ENCODE data around the gene CHMP6. TPM values are rescaled to one million over a fixed set of nuclear protein-coding genes. Genes with fewer than 3 reads are reported as not detected.
A peak's percentile ranks its signal among the peaks of the same experiment; 100 is the strongest.

CHMP6 gene
- total RNA-seq = 22.5 TPM

DNA sequence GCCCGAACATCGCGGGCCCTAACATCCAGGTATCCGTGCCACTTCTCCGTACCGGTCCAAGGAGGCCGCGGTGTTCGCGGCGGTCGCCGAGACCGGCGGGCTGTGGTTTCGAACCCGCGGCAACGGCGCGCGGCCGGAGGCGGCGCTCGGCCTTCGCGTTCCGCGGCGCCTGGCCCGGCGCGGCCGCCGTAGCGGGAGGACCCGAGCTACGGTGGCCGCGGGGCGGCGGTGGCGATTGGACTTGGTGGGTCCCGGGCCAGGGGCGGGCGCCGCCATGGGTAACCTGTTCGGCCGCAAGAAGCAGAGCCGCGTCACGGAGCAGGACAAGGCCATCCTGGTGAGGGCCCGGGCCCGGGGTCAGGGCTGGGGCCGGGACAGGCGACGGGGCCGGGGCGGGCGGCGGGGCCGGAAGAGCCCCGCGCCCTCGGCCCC is at the start of gene CHMP6:
Gene CHMP6, plus strand, starts transcription at position 197 of the 432 bp plus-strand sequence. Its CDS starts 78 bp downstream, at position 275.
- peak; percentile 88 for DNase-seq

DNA sequence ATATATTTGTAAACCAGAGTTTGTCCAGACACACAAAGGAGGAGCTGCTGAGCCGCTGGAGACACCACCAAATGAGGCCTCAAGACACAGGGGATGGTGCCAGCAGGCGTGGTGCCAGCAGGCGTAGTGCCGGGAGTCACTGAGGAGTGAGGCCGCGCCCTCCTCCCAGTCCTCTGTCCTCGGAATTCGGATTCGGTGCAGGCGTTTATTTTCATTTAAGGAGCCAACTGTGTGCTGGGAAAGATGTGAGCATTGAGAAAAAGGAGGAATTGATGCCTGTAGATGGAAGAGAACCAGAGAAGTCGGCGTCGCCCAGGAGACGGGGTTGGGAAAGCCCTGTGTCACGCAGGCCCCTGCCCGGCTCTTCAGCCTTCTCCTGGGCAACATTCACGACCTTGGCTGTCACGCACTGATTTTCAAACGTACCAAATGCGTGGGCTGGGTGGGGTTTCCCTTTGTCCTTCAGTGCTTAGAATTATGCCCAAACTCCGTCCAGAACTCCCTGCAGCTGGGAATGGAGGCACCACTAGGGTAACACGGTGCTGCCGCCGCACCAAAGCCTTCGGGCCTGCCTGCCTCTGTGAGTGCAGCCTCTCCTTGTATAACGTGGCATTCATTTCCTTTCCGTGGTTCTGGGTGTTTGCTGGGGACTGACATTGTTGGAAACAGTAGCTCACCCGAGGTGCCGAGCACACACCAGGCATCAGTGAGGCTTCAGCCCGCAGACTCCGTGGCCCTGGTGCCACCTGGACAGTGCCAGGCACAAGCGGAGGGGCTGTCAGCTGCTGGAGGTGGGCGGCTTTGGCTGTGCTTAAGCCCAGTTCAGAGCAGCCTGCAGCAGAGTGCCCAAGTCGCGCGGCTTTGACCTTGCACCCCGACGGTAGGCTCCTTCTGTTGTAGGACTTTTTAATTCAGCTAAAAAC is 49.0 kb upstream of the CHMP6 start:
- DNase-seq = peak; percentile 97

DNA sequence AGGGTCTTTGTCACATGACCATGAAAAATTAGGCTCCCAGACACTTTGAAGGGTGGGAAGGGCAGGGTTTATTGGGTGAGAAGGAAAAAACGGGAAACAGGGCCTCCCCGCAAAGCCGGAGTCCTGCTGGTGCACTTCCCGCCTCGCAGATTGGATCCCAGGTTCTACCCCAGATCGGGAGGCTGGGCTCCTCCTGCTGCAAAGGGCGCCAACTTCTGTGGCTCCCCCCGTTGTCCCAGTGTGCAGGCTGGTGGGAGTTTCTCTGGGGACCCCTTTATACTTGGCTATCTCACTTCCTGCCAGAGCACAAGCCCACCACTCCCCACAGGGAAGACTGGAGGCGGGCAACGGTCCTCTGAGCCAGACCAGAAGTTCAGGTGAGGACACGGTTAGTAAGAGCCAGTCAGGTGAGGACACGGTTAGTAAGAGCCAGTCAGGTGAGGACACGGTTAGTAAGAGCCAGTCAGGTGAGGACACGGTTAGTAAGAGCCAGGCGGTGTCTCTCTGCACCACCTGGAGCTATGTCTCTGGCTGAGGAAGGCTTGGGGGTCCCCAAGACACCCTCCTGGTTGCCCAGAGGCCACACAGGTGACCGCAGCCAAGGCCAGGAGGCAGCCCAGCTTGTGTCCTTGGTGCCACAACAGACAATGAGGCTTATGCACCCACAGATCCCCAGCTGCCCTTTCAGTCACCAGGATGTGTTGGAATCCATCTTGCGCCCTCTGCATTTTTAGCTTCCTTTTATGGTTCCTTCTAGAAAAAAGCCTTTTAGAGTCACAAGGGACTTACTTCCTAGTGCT is 48.1 kb upstream of the CHMP6 start:
- DNase-seq = no peak

DNA sequence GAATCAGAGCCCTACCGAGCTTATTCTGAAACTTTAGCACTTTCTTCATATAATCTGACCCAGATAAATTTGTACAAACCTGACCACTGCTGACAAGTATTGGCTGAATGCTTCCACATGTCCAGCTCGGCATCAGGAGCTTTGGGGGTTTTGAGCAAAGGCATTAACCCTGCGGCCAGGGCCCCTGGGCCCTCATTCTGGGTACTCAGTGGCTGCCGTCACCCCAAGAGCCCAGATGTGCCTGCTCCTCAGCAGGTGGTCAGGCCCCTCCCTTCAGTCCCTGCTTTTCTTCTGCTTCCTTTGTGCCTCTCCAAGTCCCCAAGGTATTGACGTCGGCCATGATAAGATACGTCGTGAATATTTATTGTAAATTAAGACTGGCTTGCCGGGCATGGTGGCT is 47.3 kb upstream of the CHMP6 start:
- no peak for DNase-seq

DNA sequence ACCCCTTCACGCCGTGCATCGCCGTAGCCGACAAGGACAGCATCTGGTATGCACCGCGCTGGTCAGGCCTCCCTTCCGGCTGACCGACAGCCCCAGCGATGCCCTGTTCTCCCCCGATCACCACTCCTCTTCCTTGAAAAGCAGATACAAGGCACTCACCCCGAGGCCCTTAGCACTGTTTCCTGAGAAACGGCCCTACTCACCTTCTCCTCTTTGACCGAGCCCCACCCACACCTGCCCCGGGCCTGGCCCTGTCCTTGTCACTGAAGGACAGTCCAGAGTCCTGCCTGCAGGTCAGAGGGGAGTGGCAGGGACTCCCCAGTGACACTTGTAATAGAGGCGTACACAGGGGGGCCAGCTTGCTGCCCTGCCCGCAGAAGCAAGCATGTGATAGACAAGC is 45.9 kb upstream of the CHMP6 start:
- no peak for DNase-seq

DNA sequence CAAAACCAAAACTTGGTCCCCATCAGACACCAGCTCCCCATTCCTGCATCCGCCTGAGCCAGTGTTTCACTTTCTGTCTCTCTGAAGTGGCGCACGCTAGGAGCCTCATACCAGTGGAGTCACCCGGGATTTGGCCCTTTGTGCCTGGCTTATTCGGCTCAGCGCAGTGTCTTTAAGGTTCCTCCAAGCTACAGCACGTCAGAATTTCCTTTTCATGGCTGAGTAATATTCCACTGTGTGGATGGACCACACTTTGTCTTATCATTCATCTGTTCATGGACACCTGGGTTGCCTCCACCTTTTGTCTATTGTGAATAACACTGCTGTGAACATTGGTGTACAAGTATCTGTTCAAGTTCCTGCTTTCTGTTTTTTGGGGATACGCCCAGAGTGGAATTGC is 45.2 kb upstream of the CHMP6 start:
- DNase-seq = no peak

DNA sequence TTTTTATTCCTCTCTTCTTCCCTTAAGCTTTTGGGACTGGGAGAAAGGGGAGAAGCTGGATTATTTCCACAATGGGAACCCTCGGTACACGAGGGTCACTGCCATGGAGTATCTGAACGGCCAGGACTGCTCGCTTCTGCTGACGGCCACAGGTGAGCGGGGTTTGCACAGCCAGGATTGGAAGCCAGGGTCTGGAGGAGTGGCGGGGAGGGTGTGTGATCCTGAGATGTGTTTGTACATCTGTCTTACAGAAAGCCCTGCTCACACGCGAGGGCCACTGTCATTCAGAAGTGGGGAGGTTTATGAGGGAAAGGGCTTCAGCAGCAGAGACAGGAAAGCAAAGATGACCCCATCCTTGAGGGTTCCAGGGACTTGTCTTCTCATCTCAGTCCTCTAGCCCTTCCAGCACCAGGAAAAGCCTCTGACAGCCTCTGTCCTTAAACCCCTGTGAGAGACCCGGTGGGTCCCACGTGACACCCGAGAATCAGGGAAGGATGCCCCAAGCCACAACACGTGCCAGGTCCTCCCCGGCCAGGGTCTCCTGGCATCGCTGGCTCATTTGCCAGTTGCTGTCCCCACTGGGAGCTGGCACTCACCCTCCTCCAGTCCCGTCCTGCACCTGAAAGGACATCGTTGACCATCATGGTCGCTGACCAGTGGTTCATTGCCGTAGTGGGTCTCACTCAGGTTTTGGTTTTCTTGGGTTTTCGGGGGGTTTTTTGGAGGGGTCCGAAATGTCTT is 44.3 kb upstream of the CHMP6 start:
- DNase-seq = no peak

DNA sequence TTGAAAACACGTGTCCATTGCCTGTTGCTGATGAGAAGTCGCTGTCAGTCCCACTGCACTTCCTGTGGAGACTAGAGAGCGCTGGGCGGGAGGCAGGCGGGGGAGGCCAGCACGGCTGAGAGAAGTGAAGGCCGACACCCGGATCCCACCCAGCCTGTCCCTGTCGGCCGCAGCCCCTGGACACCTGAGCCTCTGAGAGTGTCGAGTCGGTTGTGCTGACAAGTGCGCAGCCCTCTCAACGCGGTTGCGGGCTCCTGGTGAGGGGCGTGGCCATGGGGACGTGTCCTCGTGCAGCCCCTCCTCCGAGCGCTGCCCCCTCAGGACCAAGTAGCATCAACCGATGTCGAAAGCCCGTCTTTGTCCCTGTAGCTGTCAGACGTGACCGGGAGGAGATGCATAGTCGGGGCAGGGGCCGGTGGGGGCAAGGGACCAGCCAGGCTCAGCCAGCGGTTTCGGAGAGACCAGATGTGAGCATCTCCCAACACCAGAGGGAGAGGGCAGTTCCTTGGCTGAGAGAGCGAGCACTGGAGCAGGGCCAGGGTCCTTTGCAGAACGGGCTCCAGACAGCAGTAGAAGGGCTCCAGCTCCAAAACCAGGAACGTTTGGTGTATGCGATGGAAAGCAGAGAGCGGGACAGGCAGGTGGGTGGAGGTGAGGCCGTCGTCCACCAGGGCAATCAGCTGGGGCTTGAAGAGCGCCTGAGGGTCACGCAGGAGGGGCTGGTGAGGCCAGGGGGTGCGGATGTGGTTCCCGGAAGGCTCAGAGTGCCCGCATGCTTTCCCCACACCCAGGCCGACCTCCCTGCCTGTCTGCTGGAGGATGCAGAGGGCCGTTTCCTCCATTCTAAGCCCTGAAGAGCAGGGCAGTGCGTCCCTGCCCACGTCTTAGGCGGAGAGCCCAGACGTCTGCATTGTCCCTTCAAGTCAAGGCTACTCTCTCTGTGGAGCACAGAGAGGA is 43.3 kb upstream of the CHMP6 start:
- DNase-seq = no peak

DNA sequence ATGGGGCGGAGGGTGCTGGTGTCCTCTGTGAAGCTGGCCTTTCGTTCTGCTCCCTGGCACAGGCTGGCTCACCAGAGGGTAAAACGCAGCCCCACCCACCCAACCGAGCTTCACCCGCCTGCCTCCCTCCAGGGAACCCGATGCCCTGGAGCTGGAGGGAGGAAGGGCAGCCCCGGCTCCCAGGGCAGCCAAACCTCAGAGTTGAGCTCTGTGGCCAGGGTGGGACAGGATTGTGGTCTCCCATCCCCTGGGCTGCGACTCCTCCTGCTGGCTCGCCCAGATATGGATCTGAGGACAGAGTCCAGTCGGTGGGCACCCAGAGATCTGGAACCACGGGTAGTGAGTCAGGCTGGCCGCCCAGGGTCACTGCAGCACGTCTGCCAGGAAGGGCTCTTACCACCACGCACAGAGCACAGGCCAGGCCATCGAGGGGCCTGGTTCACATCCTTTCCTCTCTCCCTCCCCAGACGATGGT is 42.6 kb upstream of the CHMP6 start:
- no peak for DNase-seq

DNA sequence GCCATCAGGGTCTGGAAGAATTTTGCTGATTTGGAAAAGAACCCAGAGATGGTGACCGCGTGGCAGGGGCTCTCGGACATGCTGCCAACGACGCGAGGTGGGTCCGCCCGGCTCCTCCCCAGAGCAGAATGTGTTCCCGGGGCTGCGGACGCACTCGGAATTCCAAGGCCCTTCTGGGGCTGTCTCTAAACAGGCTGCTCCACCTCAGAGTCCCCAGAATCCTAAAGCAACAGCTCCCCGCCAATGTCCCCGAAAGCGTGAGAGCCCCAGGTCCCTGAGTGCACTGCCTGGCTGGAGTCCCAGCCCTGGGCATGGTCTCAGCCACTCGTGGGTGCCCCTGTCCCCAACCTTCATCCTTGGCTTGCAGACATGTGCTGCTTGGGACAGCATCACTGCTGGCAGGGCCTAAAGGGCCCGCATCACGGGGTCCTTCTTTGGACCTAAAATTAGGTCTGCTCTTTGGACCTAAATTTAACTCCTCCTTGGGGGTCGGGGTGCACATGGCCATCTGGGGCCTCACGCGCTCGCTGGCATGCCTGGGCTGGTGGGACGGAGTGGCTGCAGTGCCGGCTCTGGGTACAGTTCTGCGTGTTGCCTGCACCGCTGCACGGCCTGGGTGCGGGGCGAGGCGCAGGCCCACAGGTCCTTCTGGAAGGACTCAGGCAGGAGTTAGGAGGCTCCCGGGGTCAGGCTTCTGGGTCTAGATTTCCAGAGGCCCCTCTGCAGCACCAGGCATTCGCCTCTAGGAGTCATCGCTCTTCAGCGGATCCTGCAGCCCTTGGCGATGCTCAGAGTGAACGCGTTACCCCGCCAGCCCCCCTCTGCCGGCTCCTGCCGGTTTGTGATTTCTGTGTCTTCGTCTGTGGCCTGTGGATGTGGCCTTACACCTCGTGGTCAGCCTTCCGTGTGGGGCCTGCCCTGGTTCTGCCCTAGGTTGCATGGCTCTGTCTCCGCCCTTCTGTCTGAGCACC is 41.9 kb upstream of the CHMP6 start:
- no peak for DNase-seq

DNA sequence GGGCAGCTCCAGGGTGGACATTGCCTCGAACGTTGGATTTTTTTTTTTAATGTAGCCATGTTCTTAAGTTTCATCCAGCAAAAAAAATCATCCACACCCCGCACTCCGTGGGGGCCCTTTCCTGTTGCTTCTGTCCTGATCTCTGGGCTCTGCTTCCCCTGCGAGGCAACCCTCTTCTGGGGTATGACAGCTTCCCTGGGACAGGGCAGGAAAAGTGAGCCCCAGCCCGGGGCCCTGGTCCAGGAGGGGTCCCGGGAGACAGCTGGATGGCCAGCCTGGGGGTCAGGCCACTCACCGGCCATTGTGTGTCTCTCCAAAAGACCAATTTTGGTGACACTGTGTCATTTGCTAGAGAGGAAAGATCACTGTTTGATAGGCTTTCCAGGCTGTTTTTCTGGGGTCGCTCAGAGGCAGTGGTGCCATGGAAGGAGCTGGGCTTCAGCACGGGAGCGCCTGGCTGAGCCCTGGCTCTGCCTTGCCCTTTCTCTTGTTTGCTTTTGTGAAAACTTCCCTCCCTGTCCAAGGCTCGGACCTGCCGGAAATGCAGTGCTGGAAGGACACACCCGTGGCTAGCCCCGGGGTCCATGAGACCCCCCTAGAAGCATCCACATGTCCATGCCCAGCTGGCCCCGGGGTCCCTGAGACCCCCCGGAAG is 41.0 kb upstream of the CHMP6 start:
- no peak for DNase-seq

DNA sequence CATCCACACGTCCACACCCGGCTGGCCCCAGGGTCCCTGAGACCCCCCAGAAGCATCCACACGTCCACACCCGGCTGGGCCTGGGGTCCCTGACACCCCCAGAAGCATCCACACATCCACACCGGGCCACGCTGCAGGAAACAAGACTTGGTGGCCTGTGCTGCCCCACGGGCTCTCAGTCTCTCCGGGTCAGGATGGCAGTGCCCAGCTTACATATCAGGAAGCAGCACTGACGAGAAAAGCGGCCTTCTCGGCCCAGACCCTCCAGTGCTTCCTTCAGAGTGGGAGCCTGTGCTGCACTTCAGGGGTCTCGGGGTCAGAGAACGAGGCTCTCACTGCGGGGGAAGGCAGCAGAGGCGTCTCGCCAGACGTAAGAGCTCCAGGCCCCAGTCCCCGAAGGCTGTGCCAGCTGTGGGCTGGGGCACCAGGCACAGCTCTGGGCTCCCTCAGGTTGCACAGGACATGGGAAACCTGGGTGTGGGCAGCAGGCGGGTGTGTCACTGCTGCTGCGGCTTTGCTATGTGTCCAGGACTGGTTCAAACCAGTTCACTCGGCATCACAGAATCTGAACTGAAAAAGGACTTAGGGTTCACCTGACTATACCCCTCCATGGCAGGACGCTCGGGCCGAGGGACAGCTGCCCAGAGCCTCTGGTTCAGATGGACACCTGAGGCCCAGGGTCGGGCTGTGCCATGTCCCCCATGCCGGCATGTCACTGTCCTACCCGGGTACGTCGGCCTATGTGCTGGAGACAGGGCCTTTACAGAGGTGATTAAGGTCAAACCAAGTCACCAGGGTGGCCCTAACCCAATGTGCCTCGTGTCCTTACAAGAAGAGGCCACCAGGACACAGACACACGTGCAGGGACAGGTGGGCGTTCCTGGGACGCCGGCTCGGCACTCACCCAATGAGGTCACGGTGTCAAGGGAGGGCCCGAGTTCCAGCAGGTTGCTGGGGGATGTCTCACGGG is 40.2 kb upstream of the CHMP6 start:
- no peak for DNase-seq

DNA sequence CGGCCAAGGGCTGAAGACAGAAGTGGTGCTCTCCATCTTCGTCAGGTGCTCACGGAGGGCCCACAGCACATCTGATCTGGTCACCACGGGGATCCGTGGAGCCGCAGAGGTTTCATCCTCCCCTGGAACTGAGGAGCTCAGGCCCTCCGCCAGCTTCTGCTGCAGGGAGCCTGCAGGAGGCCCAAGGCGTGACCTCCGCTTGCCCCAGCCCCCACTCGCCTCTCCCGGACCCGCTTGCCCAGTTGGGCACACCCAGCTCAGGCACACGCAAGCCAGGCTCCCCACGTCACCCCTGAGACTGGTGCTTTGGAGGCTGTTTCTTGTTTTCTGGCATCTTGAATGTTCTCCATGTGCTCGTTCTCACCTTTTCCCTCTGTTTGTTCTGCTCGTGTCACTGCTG is 39.4 kb upstream of the CHMP6 start:
- no peak for DNase-seq

DNA sequence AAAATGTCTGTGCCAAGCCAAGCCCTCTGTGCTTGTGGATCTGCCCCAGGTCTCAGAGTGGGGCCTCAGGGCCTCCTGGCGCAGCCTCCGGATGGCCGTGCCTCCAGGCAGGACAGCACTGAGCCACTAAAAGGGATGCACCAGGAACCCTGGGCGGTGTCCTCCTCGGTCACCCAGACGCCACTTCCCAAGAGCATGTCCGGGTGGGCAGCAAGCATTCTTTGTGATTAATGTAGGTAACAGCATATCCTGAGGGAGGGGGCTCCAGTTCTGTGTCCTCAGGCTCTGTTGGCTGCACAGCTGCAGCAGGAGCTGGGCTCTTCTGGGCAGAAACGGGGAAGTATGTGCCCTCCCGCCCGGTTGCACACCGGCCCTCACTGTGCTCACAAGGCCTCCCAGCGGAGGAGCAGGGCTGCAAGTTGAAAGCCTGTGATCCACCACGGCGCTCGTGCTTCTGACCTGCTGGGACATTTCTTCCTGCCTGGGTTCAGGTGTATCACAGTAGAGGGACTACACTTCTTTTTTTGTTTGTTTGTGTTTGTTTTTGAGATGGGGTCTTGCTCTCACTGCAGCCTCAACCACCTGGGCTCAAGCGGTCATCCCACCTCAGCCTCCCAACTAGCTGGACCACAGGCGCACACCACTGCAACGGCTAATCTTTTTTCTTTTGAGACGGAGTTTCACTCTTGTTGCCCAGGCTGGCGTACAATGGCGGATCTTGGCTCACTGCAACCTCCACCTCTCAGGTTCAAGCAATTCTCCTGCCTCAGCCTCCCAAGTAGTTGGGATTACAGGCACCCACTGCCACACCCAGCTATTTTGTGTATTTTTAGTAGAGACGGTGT is 37.9 kb upstream of the CHMP6 start:
- no peak for DNase-seq

DNA sequence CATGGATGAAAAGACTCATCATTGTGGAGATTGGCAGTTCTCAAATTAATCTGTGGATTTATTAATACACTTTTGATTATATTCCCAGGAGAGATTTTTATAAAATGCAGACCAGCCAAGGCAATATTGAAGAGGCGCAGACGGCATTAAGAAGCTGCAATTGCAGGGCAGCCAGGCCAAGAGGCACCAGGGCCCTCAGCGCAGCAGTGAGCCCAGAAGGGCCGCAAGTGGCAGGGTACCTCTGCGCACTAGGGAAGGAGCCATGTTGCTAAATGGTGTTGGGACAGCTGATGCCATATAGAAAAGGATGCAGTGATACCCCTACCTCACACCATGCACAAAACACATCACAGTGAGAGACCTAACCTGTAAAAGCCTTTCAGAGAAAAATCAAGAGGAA is 36.6 kb upstream of the CHMP6 start:
- no peak for DNase-seq

DNA sequence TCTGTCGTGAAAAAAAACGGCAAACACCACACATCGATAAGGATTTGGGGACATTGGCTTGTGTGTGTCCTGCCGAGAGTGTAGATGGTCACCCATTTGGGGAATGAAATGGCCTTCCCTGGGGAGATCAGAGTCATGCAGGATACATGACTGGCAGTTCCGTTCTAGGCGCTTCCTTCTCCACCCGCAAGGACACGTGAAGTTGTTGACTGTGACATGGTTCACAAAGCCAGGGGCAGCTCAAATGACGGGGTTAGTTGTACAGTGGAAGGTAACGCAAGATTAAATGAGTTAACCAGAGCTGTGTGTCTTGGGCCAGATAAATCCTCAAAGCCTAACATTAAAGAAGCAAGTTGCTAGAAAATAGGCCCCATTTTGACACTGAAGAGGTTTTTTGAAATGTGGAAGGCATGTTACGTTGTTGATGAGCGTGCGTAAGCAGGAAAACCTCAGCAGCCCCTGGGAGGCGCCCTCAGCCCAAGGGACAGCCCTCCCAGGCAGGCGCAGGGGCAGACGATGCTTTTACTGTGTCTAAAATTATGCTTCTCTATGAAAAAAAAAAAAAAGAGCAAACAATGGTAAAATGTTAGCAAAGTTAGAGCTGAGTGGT is 35.9 kb upstream of the CHMP6 start:
- no peak for DNase-seq
